Bronchial smooth muscle cell (primary cell): Measurements from ENCODE around the gene REPS1. TPM values are rescaled to one million over a fixed set of nuclear protein-coding genes. Genes with fewer than 3 reads are reported as not detected.

Source experiments
- total RNA-seq: library from RNA; depleted of rRNA; stranded (reverse); fragments of >200 nt; gene quantifications from 2 replicates; pipeline ENCODE4 v1.2.1, GENCODE V29; 2014

The REPS1 gene, protein sequence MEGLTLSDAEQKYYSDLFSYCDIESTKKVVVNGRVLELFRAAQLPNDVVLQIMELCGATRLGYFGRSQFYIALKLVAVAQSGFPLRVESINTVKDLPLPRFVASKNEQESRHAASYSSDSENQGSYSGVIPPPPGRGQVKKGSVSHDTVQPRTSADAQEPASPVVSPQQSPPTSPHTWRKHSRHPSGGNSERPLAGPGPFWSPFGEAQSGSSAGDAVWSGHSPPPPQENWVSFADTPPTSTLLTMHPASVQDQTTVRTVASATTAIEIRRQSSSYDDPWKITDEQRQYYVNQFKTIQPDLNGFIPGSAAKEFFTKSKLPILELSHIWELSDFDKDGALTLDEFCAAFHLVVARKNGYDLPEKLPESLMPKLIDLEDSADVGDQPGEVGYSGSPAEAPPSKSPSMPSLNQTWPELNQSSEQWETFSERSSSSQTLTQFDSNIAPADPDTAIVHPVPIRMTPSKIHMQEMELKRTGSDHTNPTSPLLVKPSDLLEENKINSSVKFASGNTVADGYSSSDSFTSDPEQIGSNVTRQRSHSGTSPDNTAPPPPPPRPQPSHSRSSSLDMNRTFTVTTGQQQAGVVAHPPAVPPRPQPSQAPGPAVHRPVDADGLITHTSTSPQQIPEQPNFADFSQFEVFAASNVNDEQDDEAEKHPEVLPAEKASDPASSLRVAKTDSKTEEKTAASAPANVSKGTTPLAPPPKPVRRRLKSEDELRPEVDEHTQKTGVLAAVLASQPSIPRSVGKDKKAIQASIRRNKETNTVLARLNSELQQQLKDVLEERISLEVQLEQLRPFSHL
- 20.7 and 22.1 TPM in 2 replicates for total RNA-seq

DNA sequence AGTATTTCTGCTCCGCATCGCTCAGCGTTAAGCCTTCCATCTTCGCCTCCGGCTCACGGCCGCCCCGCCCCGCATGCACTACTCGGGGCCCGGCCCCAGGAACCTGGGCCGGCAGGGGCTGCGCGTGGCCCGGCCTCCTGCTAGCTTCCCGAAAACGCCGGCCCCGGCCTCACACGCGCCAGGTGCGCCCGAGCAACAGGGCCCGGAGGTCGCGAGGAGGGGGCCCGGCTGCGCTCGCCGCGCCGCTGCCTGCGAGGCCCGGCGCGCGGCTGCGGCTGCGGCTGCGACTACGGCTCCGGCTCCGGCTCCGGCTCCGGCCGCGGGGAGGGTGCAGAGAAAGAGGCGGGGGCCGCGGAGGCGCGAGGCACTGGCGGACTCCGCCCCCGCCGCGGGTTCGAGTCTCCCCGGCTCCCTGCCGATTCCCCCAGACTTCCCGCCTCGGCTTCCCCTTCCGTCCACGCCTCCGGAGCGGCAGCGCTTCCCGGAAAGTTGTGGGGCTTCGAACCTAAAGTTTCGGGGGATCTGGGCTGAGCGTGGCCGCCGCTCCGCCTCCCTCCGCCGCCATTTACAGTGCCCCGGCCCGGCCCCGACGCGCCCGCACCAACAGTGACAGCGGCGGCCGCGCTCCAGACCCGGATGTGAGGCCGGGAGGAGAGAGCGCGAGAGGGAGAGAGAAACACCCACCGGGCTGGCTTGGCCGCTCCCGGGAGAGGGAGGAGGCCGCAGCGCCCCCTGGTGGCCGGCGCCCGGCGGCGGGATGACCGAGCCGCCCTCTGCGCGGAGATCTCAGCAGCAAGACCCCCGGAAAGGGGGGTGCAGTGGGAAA lies at the start of gene REPS1:
Gene REPS1 (minus strand): TSS at position 611 of the 826 bp plus-strand sequence. CDS start 571 bp downstream, at position 40.

DNA sequence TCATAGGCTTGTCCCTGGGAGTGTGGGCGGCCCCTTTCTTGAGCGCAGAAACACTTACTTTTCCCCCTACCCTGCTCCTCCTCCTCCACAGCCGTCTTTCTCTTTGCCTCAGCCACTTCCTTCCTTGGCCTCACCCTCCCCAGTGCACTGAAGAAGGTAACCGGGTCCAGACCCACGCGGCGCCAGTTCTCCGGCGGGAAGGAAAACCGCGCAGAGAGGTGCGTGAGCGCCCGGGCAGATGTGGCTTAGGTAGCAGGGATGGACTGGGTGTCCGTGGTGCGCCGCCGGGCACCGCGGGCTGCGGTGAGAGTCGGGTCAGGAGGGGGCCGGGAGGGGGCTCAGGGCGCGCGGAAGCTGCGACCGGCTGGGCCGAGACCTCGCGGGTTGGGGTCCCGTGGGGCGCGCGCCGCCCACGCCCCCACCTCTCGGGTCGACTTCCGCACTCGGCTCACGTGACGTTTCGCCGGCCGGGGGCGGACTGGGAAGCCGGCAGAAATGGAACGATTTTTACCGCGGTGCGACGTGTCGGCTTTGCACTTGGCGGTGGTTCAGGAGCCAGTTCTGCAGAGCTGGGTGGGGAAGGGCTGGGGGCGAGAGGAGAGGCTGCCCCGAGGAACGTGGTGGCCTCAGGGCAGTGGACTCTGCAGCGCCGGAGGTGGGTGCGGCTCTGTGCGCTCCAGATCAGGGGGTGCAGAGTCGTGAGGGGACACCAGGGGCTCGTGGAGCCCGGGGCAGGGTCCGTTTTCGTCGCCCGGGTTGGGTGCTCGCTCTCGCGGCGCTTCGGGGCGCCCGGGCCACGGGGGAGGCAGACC lies 40.8 kb upstream of the REPS1 start, which contains the start of gene ABRACL:
Gene ABRACL (plus strand): TSS at position 88 of the 812 bp plus-strand sequence. CDS start 5,416 bp downstream, outside the sequence.

Other genes starting within 250 kb of the REPS1 start
- 18.3 and 18.9 TPM in 2 replicates for gene CCDC28A, start 214.5 kb downstream of the REPS1 start, total RNA-seq
- gene ECT2L, start 192.2 kb downstream of the REPS1 start, total RNA-seq: 0.09 and 0.16 TPM in 2 replicates
- gene ABRACL, start 40.5 kb upstream of the REPS1 start, total RNA-seq: 33.7 and 44.4 TPM in 2 replicates
- 24.4 and 25.8 TPM in 2 replicates for gene HECA, start 146.8 kb upstream of the REPS1 start, total RNA-seq